Colonic mucosa (tissue), 4 donors: ENCODE results near the gene DGKB. TPM values are rescaled to one million over a fixed set of nuclear protein-coding genes. Genes with fewer than 3 reads are reported as not detected.

ENCODE experiments used
- DNase-seq: peaks from one replicate; pipeline ENCODE4 v3.0.0-alpha.2; 2020
- H3K27ac ChIP-seq: fragments of 200-600 bp; one replicate; pipeline ENCODE4 v1.8.0; 2021
- H3K27me3 ChIP-seq: fragments of 200-600 bp; one replicate; pipeline ENCODE4 v1.8.0; 2021
- H3K36me3 ChIP-seq: fragments of 200-600 bp; one replicate; pipeline ENCODE4 v1.8.0; 2021
- H3K4me1 ChIP-seq: fragments of 200-600 bp; one replicate; pipeline ENCODE4 v1.8.0; 2021; ENCODE audit warnings: mild to moderate bottlenecking
- H3K4me3 ChIP-seq: fragments of 200-600 bp; one replicate; pipeline ENCODE4 v1.8.0; 2021
- H3K9ac ChIP-seq, 2 donors: one replicate each; pipeline ENCODE4 v1.7.0; 2013; ENCODE audit warnings: control low read depth in 2 of 2, low read depth in 2 of 2, low read length in 2 of 2
- H3K9me3 ChIP-seq: fragments of 200-600 bp; one replicate; pipeline ENCODE4 v1.8.0; 2021
- CTCF ChIP-seq: fragments of 200-600 bp; IDR thresholded peaks from one replicate; pipeline ENCODE4 v1.8.0; 2022; ENCODE audit warnings: antibody characterized with exemption, mild to moderate bottlenecking
- intact Hi-C: fragments of 100-400 bp; cut with DNase I; formaldehyde crosslinking; loops from one replicate; pipeline ENCODE4 v1.14.1; 2022
- total RNA-seq, 2 donors: library from RNA; stranded (reverse); fragmentation: NEBNext Ultra II Directional in 1 of 2; extraction: Animal tissue kit (Norgen Biotek cat#: 25700) in 1 of 2; gene quantifications; one replicate each; pipeline ENCODE4 v1.2.1, GENCODE V29; 2021
- donor health status: healthy.
- donor health status: DM: no; HTN: no; CAD: no.
- donor health status: DM: no; HTN: no; CAD: no.

The DGKB gene
- total RNA-seq, 2 donors from 2014 or later, result 0.25 to 0.61 TPM

GRCh38 chr7:14931511-14932215 is 29.1 kb upstream of the DGKB start:
- H3K27me3 ChIP-seq, result no peaks in the 10 kb centered on the region
- intact Hi-C loops, result no loop called here
- H3K9ac ChIP-seq, result no peak overlapping the region
- no peak overlapping the region for H3K27ac ChIP-seq
- no peak for DNase-seq
- no peaks in the 10 kb centered on the region for H3K4me1 ChIP-seq
- H3K36me3 ChIP-seq, result no peaks in the 10 kb centered on the region
- H3K9me3 ChIP-seq, result no peaks in the 10 kb centered on the region
- no peak for TF ChIP-seq CTCF
- H3K4me3 ChIP-seq, result no peak overlapping the region

GRCh38 chr7:14924398-14924797 is 21.8 kb upstream of the DGKB start:
- H3K9ac ChIP-seq, result no peak overlapping the region
- no peaks in the 10 kb centered on the region for H3K27me3 ChIP-seq
- H3K4me3 ChIP-seq, result no peak overlapping the region
- DNase-seq, result no peak
- no peak for TF ChIP-seq CTCF
- H3K4me1 ChIP-seq, result no peaks in the 10 kb centered on the region
- no peaks in the 10 kb centered on the region for H3K9me3 ChIP-seq
- intact Hi-C loops, result no loop called here
- no peaks in the 10 kb centered on the region for H3K36me3 ChIP-seq
- H3K27ac ChIP-seq, result no peak overlapping the region

GRCh38 chr7:14911077-14911476 is 8.5 kb upstream of the DGKB start:
- H3K27ac ChIP-seq, result no peak overlapping the region
- no peaks in the 10 kb centered on the region for H3K4me1 ChIP-seq
- DNase-seq, result no peak
- no peak overlapping the region for H3K9ac ChIP-seq
- H3K36me3 ChIP-seq, result no peaks in the 10 kb centered on the region
- H3K4me3 ChIP-seq, result no peak overlapping the region
- H3K9me3 ChIP-seq, result no peaks in the 10 kb centered on the region
- H3K27me3 ChIP-seq, result no peaks in the 10 kb centered on the region
- intact Hi-C loops, result no loop called here
- no peak for TF ChIP-seq CTCF

- no peak overlapping the region for H3K27ac ChIP-seq
- no peaks in the 10 kb centered on the region for H3K36me3 ChIP-seq
- no peaks in the 10 kb centered on the region for H3K4me1 ChIP-seq
- DNase-seq, result no peak
- H3K4me3 ChIP-seq, result no peak overlapping the region
- intact Hi-C loops, result no loop called here
- no peak overlapping the region for H3K9ac ChIP-seq
- no peaks in the 10 kb centered on the region for H3K27me3 ChIP-seq
- no peaks in the 10 kb centered on the region for H3K9me3 ChIP-seq
- TF ChIP-seq CTCF, result no peak
These were observed 6.1 kb upstream of the DGKB start for GRCh38 chr7:14908697-14909096.

- Histone ChIP-seq H3K9me3 (no peaks in the 10 kb centered on the region), H3K4me1 (no peaks in the 10 kb centered on the region), H3K27me3 (no peaks in the 10 kb centered on the region), H3K27ac (no peak overlapping the region), H3K9ac (no peak overlapping the region), H3K4me3 (no peak overlapping the region), H3K36me3 (no peaks in the 10 kb centered on the region)
- intact Hi-C loops, result no loop called here
- TF ChIP-seq CTCF, result no peak
- DNase-seq, result no peak
These were observed 3.2 kb upstream of the DGKB start for GRCh38 chr7:14905764-14906163.
